Colonic mucosa (tissue), 4 donors: ENCODE measurements around the gene ATP9A. TPM values are rescaled to one million over a fixed set of nuclear protein-coding genes. Genes with fewer than 3 reads are reported as not detected.

Experiments used
- DNase-seq: peaks from one replicate; pipeline ENCODE4 v3.0.0-alpha.2; 2020
- H3K27ac ChIP-seq: fragments of 200-600 bp; one replicate; pipeline ENCODE4 v1.8.0; 2021
- H3K27me3 ChIP-seq: fragments of 200-600 bp; one replicate; pipeline ENCODE4 v1.8.0; 2021
- H3K36me3 ChIP-seq: fragments of 200-600 bp; one replicate; pipeline ENCODE4 v1.8.0; 2021
- H3K4me1 ChIP-seq: fragments of 200-600 bp; one replicate; pipeline ENCODE4 v1.8.0; 2021; ENCODE audit warnings: mild to moderate bottlenecking
- H3K4me3 ChIP-seq: fragments of 200-600 bp; one replicate; pipeline ENCODE4 v1.8.0; 2021
- H3K9ac ChIP-seq, 2 donors: one replicate each; pipeline ENCODE4 v1.7.0; 2013; ENCODE audit warnings: control low read depth in 2 of 2, low read depth in 2 of 2, low read length in 2 of 2
- H3K9me3 ChIP-seq: fragments of 200-600 bp; one replicate; pipeline ENCODE4 v1.8.0; 2021
- CTCF ChIP-seq: fragments of 200-600 bp; IDR thresholded peaks from one replicate; pipeline ENCODE4 v1.8.0; 2022; ENCODE audit warnings: antibody characterized with exemption, mild to moderate bottlenecking
- intact Hi-C: fragments of 100-400 bp; cut with DNase I; formaldehyde crosslinking; loops from one replicate; pipeline ENCODE4 v1.14.1; 2022
- total RNA-seq, 2 donors: library from RNA; stranded (reverse); fragmentation: NEBNext Ultra II Directional in 1 of 2; extraction: Animal tissue kit (Norgen Biotek cat#: 25700) in 1 of 2; gene quantifications; one replicate each; pipeline ENCODE4 v1.2.1, GENCODE V29; 2021
- donor health status: healthy.
- donor health status: DM: no; HTN: no; CAD: no.
- donor health status: DM: no; HTN: no; CAD: no.

ATP9A gene
- total RNA-seq, 2 donors from 2014 or later: 40.2 to 70.1 TPM

GRCh38 chr20:51679254-51679921 is 88.8 kb downstream of the ATP9A start:
- intact Hi-C loops: no loop called here
- H3K36me3 ChIP-seq: no peaks in the 10 kb centered on the region
- no peak overlapping the region for H3K27ac ChIP-seq
- no peak for DNase-seq
- H3K9me3 ChIP-seq: no peaks in the 10 kb centered on the region
- H3K4me1 ChIP-seq: no peaks in the 10 kb centered on the region
- no peak overlapping the region for H3K9ac ChIP-seq
- TF ChIP-seq CTCF: no peak
- no peak overlapping the region for H3K4me3 ChIP-seq
- no peaks in the 10 kb centered on the region for H3K27me3 ChIP-seq

- no peaks in the 10 kb centered on the region for H3K36me3 ChIP-seq
Observed at GRCh38 chr20:51678026-51678697, 90.0 kb downstream of the ATP9A start.

GRCh38 chr20:51668947-51669346 is 99.2 kb downstream of the ATP9A start:
- intact Hi-C loops: no loop called here
- H3K36me3 ChIP-seq: no peaks in the 10 kb centered on the region
- no peak for TF ChIP-seq CTCF
- no peak overlapping the region for H3K27ac ChIP-seq
- no peaks in the 10 kb centered on the region for H3K9me3 ChIP-seq
- H3K27me3 ChIP-seq: no peaks in the 10 kb centered on the region
- no peaks in the 10 kb centered on the region for H3K4me1 ChIP-seq
- no peak overlapping the region for H3K9ac ChIP-seq
- DNase-seq: no peak
- H3K4me3 ChIP-seq: no peak overlapping the region

More at GRCh38 chr20:51678026-51678697, 90.0 kb downstream of the ATP9A start:
- H3K9ac ChIP-seq: no peak overlapping the region
- H3K9me3 ChIP-seq: no peaks in the 10 kb centered on the region
- no peak overlapping the region for H3K4me3 ChIP-seq
- no peaks in the 10 kb centered on the region for H3K27me3 ChIP-seq
- no peak for TF ChIP-seq CTCF
- DNase-seq: no peak
- H3K4me1 ChIP-seq: no peaks in the 10 kb centered on the region
- intact Hi-C loops: no loop called here
- no peak overlapping the region for H3K27ac ChIP-seq

- H3K36me3 ChIP-seq: no peaks in the 10 kb centered on the region
- no peak overlapping the region for H3K4me3 ChIP-seq
- H3K9me3 ChIP-seq: no peaks in the 10 kb centered on the region
- no peak for TF ChIP-seq CTCF
- H3K27ac ChIP-seq: no peak overlapping the region
- no peak for DNase-seq
- no peaks in the 10 kb centered on the region for H3K4me1 ChIP-seq
- H3K9ac ChIP-seq: no peak overlapping the region
- no peaks in the 10 kb centered on the region for H3K27me3 ChIP-seq
- intact Hi-C loops: no loop called here
Observed at GRCh38 chr20:51668515-51668914, 99.7 kb downstream of the ATP9A start.

GRCh38 chr20:51667491-51667890 is 100.7 kb downstream of the ATP9A start:
- Histone ChIP-seq H3K4me1 (no peaks in the 10 kb centered on the region), H3K4me3 (no peak overlapping the region), H3K27ac (no peak overlapping the region), H3K36me3 (no peaks in the 10 kb centered on the region), H3K9me3 (no peaks in the 10 kb centered on the region), H3K9ac (no peak overlapping the region), H3K27me3 (no peaks in the 10 kb centered on the region)
- no peak for DNase-seq
- TF ChIP-seq CTCF: no peak
- intact Hi-C loops: no loop called here
